NCI-H345 treated with DMSO at 0.1 percent for 48 hours (cell line): ENCODE results near the gene ZNF346.
"Not testable (repeated sequence)": the region's sequence is repeated elsewhere in the genome, so short reads cannot be mapped to it uniquely, and the experiment has no call there.

ENCODE experiments used
- DNase-seq: peaks from one replicate; lab custom pipeline; 2025; ENCODE audit not compliant: unreplicated experiment; lab: John Stamatoyannopoulos, UW

The ZNF346 gene

DNA sequence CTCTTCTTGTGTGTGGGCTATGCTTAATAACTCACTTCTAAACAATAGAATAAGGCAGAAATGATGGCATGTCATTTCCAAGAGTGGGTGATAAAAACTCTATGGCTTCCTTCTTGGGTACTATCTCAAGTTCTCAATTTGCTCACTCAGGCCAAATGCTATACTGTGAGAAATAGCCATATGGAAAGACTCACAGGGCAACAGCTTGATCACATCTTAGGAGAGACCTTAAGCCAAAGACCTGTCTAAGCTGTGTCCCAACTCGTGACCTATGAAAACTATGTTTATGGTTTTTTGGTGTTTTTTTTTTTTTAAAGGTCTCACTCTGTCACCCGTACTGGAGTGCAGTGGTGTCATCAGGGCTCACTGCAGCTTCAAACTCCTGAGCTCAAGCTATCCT, 13.8 kb upstream of the ZNF346 start:
- DNase-seq: no peak

DNA sequence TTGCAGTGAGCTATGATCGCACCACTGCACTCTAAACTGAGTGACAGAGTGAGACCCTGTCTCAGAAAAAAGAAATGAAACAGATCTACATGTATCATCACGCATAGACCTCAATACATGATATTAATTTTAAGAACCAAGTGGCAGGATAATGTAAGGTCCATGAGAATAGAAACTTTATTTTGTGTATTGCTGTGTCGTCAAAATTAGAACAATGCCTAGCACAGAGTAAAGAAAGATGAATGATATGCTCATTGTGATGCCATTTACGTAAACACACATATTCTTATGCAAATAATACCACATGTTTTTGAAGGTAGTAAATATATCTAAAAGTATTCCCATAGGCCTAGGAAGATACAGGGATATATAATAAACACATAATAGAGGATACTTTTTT, 12.3 kb upstream of the ZNF346 start:
- no peak for DNase-seq

DNA sequence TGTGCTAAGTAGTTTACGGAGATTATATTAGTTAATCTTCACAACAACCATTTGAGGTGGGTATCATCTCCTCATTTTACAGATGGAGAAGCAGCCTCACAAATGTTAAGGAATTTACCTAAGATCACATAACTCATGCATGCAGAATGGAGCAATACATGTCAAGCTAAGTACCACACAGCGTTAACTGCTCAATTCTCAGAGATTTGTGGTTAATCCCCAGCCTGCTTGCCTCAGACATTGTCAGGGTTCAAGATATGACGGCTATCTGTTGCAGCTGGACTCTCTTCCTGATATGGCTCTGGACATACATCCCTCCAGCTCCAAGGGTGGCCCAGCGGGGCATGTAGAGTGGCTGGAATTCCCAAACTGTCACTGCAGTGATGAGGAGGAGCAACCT, 7.3 kb upstream of the ZNF346 start:
- DNase-seq: no peak

DNA sequence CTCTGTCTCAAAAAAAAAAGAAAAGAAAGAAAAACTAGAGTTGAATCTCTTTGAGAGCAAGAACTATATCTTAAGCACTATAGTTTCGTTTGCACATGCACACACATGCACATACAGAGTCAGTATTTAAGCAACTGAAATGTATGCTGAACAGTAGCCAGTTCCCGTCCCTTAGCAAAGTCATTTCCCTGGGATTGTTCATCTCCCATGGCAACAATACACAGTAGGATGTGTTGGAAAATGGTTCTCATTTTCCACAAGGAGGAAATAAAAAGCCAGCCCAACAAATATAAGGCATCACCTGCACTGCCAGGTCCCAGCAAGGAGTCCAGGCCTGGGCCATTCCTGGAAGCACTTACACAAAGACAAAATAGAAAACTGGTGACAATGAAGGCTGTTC, 4.2 kb upstream of the ZNF346 start:
- DNase-seq: no peak

DNA sequence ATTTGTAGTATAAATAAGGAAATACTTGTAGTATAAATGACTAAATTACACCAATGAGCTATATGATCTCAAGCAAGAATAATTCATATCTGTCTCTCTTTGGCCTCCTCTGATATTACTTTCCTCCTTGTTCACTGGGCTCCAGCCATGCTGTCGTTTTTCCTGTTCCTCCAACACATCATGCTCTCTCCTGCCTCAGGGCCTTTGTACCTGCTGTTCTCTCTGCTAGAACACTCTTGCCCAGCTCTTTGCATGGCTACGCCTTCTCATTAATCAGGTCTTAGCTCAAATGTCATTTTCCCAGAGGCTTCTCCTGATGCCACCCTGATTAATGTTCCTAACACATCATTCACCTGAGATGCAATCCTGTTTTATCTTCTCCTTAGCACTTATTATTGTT, 2.5 kb upstream of the ZNF346 start:
- no peak for DNase-seq

DNA sequence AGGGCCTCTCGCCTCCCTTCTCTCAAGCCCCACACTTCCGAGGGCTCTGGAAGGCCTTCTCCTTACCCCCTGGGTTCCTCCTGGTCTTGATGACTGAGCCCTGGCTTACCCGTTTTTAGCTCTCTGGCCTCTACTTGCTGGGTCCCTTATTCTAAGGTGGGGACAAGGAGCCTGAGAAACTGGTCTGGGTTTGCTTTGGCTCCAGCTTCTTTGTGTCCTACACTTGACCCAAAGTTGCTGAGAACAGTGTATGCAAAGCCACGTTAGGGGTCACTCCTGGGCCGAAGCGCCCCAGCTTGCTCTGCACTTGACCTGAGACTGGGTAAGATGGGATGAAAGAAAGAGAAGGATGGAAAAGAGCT, 788 bp downstream of the ZNF346 start:
- DNase-seq: no peak

DNA sequence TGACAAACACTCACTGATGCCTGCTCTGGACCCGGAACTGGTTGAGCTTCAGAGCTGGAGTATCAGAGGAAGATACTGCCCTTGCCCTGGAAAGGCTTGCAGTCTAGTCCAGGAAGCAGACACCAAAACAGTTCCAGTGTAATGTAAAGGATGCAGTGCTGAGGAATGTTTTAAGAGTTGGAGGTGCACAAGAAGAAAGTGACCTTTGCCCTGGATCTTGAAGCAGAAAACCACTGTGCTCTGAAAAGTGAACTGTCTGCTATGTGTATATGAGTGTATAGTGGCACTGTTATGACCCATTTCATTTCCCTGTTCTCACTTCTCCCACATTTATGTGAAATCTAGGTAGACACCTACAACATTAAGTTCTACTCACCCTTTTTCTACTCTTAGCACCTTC, 2.1 kb downstream of the ZNF346 start:
- DNase-seq: no peak

DNA sequence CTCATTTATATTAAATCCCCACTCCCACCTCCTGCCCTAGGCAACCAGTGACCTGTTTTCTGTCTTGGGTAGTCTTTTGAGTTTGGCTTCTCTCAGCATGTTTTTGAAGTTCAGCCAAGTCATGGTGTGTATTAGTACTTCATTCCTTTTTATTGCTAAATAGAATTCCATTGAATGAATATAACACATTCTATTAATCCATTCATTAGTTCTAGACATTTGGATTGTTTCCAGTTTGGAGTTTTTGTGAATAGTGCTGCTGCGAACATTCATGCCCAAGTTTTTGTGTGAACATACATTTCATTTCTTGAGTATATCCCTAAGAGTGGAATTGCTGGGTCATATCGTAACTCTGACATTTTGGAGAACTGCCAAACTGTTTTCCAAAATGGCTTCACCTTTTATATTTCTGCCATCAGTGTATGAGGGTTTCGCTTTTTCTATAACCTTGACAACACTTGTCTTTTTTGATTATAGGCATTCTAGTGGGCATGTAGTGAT, 2.7 kb downstream of the ZNF346 start:
- DNase-seq: no peak

DNA sequence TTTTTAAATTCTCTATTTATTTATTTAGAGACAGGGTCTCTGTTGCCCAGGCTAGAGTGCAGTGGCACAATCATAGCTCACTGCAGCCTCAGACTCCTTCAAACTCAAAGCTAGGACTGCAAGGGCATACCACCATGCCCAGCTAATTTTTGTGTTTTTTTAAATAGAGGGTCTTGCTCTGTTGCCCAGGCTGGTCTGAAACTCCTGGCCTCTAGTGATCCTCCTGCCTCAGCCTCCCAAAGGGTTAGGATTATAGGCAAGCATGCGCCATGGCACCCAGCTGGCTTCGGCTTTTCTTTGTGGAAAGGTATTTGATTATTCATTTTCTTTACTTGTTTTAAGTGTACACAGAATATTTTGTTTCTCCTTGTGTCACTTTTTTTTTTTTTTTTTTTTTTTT, 5.2 kb downstream of the ZNF346 start:
- DNase-seq: no peak

DNA sequence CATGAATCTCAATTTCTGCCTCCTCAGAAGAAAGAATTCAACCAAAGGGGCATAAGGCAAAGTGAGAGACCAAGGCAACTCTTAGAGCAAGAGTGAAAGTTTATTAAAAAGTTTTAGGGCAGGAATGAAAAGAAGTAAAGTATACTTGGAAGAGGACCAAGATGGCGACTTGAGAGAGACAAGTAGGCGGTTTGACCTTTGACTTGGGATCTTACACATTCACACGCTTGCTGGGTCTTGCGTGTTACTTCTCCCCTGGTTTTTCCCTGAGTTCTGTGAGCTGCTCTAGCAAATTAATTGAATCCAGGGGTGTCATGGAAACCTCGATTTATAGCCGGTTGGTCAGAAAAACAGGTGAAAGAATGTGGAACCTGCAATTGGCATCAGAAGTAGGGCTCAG, 7.0 kb downstream of the ZNF346 start:
- DNase-seq: no peak

DNA sequence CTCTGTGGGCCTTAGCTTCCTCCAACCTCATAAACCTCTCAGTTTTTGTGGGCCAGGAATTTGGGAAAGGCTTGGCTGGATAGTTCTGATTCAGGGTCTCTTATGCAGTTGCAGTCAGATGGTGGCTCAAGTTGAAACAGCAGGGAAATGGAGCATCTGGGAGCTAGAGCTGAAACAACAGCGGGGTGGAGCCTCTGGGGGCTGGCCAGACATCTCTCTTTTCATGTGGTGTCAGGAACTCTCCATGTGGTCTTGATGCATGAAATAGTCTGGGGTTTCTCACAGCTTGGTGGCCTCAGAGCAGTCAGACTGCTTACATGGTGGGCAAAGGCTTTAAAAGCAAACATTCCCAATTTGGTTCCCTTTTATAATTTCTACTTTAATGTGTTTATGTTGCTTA, 13.5 kb downstream of the ZNF346 start:
- no peak for DNase-seq

DNA sequence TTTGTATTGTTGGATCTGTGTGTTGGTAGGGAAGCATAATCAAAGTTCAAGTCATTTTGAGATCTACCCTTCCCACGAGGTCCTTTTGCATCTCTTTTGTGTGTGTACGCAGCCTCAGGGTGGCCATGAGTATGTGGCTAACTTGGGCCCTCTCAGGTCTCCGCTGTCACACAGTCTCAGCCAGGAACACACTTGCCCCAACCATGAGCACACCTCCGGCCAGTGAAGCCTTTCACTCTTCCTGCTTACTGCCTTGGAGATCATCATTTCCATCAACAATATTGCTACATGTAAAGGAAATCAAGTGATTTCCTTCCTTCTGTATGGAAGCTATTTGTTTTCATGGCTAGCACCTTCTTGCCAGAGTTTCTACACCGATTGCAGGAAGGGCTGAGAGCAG, 13.9 kb downstream of the ZNF346 start:
- DNase-seq: no peak

DNA sequence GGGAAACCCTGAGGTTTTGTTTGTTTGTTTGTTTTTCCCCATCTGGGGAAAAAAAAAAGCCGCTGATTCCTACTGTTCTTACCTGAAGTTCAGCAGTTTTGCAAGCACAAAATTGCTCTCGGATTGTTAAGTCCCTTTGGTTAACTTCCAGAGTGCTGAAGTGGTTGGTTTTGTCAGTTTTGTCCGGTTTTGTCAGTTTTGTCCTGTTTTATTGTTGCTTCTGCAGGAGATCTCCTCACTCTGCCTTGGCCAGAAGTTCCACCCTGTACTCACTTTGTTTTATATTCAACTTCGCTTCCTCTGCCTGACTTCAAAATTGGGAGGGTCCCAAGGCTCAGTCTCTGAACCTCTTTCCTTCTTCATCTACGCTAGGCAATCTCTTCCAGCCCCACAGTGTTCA, 14.4 kb downstream of the ZNF346 start:
- DNase-seq: no peak

DNA sequence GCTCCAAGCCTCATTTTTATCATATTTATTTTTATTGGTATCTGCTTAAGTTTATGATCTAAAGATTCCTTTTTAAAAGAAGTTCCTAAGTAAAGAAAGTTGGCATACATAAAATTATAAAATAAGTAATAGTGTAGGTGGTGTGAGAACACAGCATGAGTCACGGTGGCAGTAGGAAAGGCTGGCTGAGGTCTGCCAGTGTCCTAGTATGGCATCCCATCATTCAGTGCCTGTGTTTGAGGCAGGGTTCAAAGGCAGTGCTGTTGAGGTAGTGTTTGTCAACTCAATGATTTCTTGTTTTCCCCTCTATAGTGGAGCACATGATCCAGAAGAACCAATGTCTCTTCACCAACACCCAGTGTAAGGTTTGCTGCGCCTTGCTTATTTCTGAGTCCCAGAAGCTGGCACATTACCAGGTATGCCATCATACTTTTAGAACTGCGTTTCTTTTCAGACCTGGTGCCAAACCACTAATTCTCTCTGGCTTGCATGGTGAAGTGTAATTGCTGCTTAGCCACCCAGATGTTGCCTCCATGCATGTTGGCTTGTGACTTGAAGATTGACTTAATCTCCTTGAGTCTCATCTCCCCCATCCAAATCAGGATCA, 18.4 kb downstream of the ZNF346 start:
- DNase-seq: no peak

DNA sequence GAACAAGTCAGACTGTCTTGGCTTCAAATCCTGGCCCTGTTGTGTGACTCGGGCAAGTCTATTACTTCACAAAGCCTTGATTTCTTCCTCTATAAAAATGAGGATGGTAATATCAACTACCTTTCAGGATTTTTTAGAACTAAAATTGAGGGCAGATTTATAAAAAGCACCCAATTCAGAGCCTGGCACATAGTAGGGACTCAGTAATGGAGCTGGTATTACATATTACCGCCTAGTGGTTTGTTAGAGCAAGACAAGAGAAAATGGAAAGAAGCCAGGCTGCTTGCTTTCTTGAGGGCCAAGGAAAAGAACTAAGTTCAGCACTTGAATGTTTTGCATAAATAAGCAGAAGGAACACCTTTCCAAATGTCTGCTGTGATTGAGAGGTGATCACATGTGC, 19.4 kb downstream of the ZNF346 start:
- DNase-seq: no peak

DNA sequence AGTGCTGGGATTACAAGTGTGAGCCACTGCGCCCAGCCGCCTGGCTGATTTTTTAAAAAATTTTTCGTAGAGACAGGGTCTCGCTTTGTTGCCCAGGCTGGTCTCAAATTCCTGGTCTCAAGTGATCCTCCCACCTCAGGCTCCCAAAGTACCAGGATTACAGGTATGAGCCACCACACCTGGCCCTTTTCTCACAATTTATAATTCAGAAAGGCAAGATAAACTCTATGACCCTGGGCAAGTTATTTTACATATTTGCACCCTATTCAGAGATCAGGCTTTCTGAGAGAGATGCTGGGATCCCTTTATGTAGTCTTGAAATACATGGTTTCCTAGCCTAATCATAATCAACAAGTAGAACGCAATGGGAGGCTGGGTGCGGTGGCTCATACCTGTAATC, 20.6 kb downstream of the ZNF346 start:
- no peak for DNase-seq

DNA sequence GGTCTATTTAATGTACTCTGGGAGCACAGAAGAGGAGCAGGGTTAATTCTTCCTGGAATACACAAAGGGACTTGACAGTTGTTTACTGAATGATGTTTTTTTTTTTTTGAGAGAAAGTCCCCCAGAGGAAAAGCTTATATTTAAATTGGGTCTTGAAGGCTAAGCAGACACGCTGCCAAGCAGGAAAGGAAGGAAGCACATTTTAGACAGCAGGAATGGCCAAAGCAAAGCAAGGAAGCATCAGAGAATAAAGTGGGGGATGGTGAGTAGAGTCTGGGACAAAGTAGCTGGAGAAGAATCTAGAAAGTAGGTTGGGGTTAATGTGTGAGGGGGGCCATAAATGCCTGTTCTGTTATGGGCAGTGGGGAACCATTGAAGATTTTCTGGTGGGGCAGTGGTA, 21.5 kb downstream of the ZNF346 start:
- no peak for DNase-seq

DNA sequence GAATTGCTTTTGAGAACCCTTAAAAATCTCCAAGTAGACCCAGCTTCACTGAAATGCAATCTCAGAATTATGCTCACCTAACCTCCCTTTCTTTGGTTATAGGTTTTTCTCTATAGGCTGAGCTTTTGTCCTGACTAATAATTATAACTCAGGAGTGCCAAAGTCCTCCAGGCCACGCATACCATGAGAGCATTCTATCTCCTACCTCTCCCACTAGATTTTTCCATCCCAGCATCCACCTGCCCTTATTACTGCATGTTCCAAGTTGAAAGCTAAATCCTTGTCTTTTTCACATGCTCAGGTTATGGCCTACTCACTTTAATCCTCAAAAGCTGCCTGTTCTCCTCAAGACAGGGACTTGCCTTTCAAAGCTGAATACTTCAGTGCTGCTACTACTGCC, 22.1 kb downstream of the ZNF346 start:
- no peak for DNase-seq

DNA sequence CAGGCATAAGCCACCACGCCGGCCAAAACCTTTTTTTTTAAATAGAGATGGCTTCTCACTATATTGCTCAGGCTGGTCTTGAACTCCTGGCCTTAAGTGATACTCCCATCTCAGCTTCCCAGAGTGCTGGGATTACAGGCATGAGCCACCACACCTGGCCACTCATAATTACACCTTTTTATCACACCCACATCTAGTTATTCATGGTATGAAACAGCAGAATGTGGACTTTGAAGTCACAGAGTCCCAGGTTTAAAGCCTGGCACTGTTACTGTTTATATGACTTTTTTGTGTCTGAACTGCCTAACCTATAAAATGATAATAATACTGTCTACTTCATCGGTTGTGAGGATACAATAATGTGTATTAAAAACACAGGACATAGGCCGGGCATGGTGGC, 23.1 kb downstream of the ZNF346 start:
- DNase-seq: no peak

DNA sequence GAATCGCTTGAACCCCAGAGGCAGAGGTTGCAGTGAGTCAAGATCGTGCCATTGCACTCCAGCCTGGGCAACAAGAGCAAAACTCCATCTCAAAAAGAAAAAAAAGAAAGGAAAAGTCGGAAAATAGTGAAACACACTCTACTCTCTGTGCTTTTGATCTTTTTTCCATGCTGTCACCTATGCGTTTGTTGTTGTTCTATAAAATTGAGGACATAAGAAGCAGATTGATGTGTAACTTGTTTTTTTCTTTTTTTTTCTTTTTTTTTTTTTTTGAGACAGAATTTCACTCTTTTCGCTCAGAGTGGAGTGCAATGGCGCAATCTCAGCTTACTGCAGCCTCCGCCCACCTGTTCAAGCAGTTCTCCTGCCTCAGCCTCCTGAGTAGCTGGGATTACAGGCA, 26.0 kb downstream of the ZNF346 start:
- DNase-seq: not testable (repeated sequence)

DNA sequence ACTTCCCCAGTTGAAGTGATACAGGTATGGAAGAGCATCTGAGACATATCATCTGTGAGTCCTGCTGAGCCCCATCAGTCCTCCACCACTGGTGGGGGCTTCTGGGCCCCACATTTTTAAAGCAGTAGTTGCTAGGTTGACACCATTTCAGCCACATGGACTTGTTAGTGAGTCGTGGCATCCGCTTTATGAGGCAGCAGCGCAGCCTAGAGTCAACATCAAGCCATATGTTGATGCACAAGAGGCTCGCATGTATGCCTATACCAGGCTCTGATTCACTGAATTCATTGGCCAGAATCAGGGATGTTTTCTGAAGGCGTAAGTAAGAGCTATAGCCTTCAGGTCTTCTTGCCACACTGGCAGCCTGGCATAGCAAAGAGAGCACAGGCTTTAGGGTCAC, 26.8 kb downstream of the ZNF346 start:
- no peak for DNase-seq

DNA sequence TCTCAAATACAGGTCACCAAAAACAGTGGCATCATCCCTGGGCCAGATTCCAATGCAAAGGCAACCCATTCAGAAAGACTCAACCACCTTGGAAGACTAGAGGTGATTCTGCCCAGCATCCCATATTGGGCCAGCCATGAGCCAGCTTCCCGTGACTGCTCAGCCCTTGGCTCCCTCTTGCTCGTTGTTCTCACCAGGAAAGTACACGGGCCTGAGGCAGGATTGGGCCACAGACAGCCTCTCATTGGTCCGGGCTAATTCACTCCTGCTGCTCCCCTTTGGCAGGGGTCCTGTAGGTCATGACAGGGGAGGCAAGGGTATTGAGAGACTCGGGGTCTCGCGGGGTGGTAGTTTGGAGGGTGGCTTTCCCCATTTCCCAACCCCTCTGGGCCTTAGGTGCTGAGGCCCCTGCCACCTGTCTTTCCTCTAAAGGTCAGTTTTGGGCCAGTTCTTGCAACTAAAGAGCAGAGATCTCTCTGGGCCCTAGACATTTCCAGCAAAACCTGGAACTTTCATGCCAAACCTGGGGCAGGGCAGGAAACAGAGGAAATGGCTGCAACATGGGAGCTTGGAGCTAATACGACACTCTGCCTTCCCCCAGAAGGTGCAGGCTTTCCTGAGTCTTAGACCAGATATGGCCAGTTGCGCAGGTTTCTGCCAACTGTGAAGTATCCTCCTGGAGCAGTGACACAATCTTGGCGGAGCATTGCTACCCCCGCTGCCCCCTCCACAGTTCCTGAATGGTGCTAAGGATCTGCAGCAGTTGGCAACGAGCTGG, 42.2 kb downstream of the ZNF346 start:
- no peak for DNase-seq

DNA sequence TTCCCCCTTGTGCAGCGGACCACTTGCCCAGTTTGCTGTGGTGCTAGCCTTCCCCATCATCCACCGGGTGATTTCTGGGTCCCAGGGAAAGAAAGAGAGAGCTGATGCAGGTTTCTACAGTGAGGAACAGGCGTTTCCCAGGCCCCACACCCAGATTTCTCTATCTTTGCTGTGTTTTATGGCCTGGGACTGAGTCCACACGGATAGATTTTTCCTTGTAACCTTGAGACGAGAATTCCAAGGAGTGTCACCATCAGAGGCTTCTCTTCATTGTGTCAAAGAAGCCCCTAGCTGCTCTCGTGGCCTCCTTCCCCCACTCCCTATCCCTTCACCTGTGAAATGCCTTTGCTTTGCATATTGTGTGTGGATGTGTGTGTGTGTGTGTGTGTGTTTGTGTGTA, 43.0 kb downstream of the ZNF346 start:
- no peak for DNase-seq
